RCC 7860 (cell line): ENCODE measurements around the gene IGHMBP2.

Source experiments
- DNase-seq: peaks from one replicate; pipeline ENCODE4 v3.0.0-alpha.2; 2015; ENCODE audit warnings: low spot score
- FAIRE-seq: peaks from 2 replicates; lab custom pipeline; 2012; peaks lifted over from hg19 to GRCh38; lab: Jason Lieb, UNC

The IGHMBP2 gene

GRCh38 chr11:68925611-68926010 is 21.9 kb downstream of the IGHMBP2 start:
- DNase-seq (no peak), FAIRE-seq (no peak)

GRCh38 chr11:68927280-68928135 is 23.8 kb downstream of the IGHMBP2 start:
- no peak for FAIRE-seq
- no peak for DNase-seq

GRCh38 chr11:68928136-68928880 is 24.6 kb downstream of the IGHMBP2 start:
- DNase-seq (no peak), FAIRE-seq (no peak)

GRCh38 chr11:68929135-68929534 is 25.4 kb downstream of the IGHMBP2 start:
- DNase-seq = no peak
- FAIRE-seq = no peak

GRCh38 chr11:68929706-68930570 is 26.2 kb downstream of the IGHMBP2 start:
- DNase-seq (no peak), FAIRE-seq (no peak)

GRCh38 chr11:68930991-68931855 is 27.5 kb downstream of the IGHMBP2 start:
- DNase-seq = no peak
- FAIRE-seq = no peak

GRCh38 chr11:68931911-68932310 is 28.2 kb downstream of the IGHMBP2 start:
- DNase-seq (no peak), FAIRE-seq (no peak)

- FAIRE-seq (no peak), DNase-seq (no peak)
Measured at GRCh38 chr11:68932358-68932757, 28.7 kb downstream of the IGHMBP2 start.

- FAIRE-seq (no peak), DNase-seq (no peak)
Measured at GRCh38 chr11:68932933-68933577, 29.4 kb downstream of the IGHMBP2 start.

- FAIRE-seq = no peak
- no peak for DNase-seq
Measured at GRCh38 chr11:68933605-68934320, 30.1 kb downstream of the IGHMBP2 start.

GRCh38 chr11:68934321-68934645 is 30.6 kb downstream of the IGHMBP2 start:
- DNase-seq (no peak), FAIRE-seq (no peak)

- no peak for DNase-seq
- no peak for FAIRE-seq
Measured at GRCh38 chr11:68934666-68935065, 31.0 kb downstream of the IGHMBP2 start.

- FAIRE-seq (no peak), DNase-seq (no peak)
Measured at GRCh38 chr11:68935066-68935465, 31.4 kb downstream of the IGHMBP2 start.

GRCh38 chr11:68935516-68936357 is 32.0 kb downstream of the IGHMBP2 start:
- DNase-seq (no peak), FAIRE-seq (no peak)

GRCh38 chr11:68936358-68936636 is 32.6 kb downstream of the IGHMBP2 start:
- DNase-seq (no peak), FAIRE-seq (no peak)

- no peak for FAIRE-seq
- no peak for DNase-seq
Measured at GRCh38 chr11:68936676-68937620, 33.3 kb downstream of the IGHMBP2 start.

- DNase-seq (no peak), FAIRE-seq (no peak)
Measured at GRCh38 chr11:68938088-68938487, 34.4 kb downstream of the IGHMBP2 start.
